HepG2 (cell line): ENCODE data around the gene CRISPLD2.

Experiments used
- KMT2A ChIP-seq: sonication (generic); formaldehyde crosslinking; IDR thresholded peaks from 2 replicates; pipeline ENCODE4 v1.4.0; 2020; ENCODE audit warnings: missing genetic modification reagents
- TF ChIP-seq, protein P1 (sequence below): fragments of 450-650 bp; IDR thresholded peaks from 2 replicates; pipeline ENCODE4 v1.6.1; 2017; ENCODE audit warnings: mild to moderate bottlenecking
- TF ChIP-seq, protein P2 (sequence below): IDR thresholded peaks from 2 replicates; pipeline ENCODE4 v1.6.1; 2016; ENCODE audit warnings: low read depth, borderline replicate concordance

DNA sequence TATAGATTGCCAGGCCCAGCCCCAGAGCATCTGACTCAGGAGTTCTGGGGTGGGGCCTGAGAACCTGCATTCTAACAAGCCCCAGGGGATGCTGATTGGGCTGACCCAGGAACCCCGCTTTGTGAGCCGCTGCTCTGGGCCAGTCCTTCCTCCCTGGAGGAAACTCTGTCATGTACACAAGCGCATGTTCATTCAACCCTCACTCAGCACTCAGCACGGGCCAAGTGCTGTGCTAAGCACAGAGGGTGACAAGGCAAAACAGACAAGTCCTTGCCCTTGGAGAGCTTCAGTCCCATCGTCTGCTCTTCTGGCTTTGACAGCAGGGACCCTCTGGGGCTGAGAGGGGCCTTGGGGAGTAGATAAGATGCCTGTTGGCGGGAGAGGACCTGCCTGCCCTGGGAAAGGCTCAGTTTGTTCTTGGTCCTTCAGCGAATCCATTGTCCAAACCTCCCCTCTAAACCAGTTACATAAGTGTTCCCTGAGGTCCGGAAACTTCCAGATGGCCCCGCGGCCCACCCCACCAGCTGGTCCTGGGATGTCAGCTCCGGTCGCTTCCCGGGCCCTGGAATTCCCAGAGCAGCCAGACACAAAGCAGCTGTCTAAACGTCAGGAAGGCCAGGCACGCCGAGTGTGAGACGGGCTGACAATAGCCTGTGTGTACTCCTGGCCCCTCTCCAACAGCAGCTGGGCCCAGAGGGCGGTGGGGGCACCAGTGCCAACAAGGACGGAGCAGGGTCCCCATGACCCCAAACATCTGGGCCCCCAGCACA, 102.8 kb downstream of the CRISPLD2 start:
- TF ChIP-seq, protein P1, sequence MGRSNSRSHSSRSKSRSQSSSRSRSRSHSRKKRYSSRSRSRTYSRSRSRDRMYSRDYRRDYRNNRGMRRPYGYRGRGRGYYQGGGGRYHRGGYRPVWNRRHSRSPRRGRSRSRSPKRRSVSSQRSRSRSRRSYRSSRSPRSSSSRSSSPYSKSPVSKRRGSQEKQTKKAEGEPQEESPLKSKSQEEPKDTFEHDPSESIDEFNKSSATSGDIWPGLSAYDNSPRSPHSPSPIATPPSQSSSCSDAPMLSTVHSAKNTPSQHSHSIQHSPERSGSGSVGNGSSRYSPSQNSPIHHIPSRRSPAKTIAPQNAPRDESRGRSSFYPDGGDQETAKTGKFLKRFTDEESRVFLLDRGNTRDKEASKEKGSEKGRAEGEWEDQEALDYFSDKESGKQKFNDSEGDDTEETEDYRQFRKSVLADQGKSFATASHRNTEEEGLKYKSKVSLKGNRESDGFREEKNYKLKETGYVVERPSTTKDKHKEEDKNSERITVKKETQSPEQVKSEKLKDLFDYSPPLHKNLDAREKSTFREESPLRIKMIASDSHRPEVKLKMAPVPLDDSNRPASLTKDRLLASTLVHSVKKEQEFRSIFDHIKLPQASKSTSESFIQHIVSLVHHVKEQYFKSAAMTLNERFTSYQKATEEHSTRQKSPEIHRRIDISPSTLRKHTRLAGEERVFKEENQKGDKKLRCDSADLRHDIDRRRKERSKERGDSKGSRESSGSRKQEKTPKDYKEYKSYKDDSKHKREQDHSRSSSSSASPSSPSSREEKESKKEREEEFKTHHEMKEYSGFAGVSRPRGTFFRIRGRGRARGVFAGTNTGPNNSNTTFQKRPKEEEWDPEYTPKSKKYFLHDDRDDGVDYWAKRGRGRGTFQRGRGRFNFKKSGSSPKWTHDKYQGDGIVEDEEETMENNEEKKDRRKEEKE = no peak
- no peak for TF ChIP-seq KMT2A
- TF ChIP-seq, protein P2, sequence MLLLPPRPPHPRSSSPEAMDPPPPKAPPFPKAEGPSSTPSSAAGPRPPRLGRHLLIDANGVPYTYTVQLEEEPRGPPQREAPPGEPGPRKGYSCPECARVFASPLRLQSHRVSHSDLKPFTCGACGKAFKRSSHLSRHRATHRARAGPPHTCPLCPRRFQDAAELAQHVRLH (CRISPR knock-in tag) = no peak
